GM18870 (cell line): ENCODE data around the gene MAGEB6B.
"Not testable (repeated sequence)": the region's sequence is repeated elsewhere in the genome, so short reads cannot be mapped to it uniquely, and the experiment has no call there.

Experiments
- ATAC-seq: cut with Tn5 transposase; IDR thresholded peaks from one replicate; pipeline ENCODE4 v1.9.1; 2021; ENCODE audit warnings: moderate library complexity; ENCODE audit not compliant: unreplicated experiment

Gene MAGEB6B, protein sequence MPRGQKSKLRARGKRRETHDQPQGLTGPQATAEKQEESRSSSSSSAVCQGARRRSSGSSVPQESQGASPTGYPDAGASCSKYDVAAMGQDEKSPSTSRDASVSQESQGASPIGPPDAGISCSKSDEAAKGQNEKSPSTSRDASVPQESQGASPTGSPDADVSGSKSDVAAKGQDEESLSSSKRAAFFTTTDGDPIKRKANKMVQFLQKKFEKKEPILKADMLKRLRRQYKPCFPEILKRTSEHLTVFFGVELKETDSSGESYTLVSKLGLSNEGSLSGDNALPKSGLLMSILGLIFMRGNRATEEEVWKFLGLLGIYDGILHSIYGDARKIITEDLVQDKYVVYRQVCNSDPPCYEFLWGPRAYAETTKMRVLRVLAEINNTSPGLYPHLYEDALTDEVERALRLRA

GRCh38 chrX:26160301-26160700 is at the start of gene MAGEB6B:
Gene MAGEB6B (plus strand): TSS chrX:26160601. CDS start chrX:26160601, 0 bp downstream.
- ATAC-seq: no peak

GRCh38 chrX:26138274-26138673 is 22.1 kb upstream of the MAGEB6B start, which contains the start of gene MAGEB18:
Gene MAGEB18 (plus strand): TSS chrX:26138343. CDS start chrX:26138986, 643 bp downstream.
- ATAC-seq: no peak

- no peak for ATAC-seq
Measured at GRCh38 chrX:26146024-26146423, 14.4 kb upstream of the MAGEB6B start.

DNA sequence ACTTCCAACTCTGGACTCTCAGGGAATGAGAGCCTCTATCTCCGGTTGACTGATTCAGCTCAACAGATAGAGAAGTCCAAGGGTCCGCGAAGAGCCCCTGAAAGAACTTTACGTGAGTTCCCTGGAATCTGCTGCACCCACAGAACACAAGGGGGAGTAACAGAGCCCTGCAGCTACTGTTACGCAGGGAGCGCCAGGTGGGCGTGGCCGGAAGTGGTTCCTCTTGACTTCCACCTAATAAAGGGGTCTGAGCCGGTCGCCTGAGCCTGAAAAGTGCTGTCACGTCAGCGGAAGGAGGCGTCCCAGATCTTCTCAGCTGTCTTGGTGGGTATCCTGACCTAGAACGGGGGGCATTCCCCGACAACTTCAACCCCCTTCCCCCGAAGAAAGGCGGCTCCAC is 31.8 kb downstream of the MAGEB6B start, which contains the start of gene MAGEB6:
MAGEB6 (plus strand) TSS at position 237 of the 400 bp plus-strand sequence. CDS start 1,407 bp downstream, outside the sequence.
- no peak for ATAC-seq

DNA sequence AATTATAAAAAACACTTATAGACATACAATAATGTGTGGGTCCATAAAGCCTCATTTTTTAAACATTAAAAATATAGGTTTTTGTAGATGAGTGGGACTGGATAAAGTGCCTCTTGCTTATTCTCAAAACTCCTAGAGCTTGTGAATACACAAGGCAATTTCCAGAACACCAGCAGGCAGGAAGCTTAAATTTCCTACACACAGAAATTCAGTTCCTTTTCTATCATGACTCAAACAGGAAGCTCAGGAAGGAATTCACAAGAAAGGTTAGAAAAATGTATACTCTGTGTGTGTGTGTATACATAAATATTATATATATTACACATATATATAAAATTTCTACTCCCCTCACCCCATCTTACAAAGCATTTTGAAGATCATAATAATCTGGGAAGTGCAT is 43.2 kb downstream of the MAGEB6B start:
- no peak for ATAC-seq

DNA sequence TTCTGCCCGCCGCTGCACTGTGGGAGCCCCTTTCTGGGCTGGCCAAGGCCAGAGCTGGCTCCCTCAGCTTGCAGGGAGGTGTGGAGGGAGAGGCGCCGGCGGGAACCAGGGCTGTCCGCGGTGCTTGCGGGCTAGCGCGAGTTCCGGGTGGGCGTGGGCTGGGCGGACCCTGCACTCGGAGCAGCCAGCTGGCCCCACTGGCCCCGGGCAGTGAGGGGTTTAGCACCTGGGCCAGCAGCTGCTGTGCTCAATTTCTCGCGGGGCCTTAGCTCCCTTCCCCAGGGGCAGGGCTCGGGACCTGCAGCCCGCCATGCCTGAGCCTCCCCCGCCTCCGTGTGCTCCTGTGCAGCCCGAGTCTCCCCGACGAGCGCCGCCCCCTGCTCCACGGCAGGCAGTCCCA is 44.3 kb downstream of the MAGEB6B start:
- not testable (repeated sequence) for ATAC-seq

DNA sequence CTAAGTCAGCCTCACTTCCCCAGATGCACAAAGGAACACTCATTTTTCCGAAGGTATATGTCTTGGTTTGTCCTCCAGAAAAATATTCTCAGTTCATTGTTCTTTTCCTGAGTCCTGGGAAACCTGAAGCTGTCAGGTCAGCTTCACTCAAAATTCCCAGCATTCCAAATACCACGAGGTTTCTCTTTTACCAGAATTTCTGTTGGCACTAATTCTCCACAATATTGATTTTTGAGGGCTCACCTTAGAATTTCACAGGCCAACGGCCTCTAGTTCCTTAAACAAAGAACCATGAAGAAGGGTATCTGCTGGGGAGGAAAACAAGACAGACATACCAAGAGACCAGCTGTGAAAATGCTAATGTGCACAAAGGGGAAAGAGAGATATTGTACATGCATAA is 47.6 kb downstream of the MAGEB6B start:
- ATAC-seq: no peak
